Hematopoietic multipotent progenitor cell treated with erythropoietin and hydrocortisone succinate and interleukin-3 and kit ligand, for 4 days (in vitro differentiated cells): ENCODE results near the gene LMAN1.

Experiments
- DNase-seq: peaks from one replicate; pipeline ENCODE4 v3.0.0-alpha.2; 2015

Gene LMAN1

DNA sequence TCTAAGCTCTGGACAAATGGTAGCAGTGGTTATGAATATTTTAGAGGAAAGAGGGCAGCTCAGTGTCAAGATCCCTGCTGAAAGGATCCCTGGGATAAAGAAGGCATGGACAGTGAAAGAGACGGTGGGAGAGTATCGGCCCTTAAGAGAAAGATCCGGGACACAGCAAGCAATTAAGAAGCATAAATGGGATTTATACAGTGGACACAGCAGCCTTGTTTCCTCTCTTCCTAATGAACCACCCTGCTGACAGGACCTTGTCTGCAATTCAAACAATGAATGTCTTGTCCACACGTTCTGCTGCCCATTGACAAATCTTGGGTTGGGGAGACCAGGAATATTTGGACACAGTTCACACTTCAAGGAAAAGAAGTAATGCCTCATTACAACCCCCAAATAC lies 57.1 kb downstream of the LMAN1 start:
- DNase-seq: no peak

DNA sequence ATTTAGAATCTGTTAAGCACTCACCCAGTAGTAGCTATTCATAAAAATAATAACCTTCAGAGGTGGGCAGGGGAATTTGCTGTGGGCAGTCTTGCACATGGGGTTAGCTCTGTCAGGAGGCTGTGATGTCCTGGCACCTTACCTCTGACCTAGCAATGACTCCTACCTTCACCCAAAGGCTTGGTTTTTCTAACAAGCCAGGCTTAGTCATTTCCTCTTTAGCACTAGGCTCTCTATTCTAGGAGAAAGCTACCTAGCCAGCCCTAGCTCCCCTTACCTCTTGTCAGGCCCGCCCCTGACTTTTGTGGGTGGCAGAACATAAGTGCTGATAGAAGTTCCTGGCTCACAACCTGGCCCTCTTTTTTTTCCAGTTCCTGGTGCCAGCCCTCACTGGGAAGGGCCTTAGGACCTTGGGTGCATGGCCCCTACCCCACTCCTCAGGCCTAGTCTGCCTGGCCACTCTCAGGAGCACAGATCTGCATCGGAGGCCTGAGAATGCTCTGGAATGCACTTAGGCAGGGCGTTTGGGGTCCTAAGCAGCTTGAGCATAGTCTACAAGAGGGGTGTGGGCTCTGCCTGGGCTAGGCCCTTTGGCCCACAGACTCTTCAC lies 58.3 kb downstream of the LMAN1 start:
- DNase-seq: no peak

DNA sequence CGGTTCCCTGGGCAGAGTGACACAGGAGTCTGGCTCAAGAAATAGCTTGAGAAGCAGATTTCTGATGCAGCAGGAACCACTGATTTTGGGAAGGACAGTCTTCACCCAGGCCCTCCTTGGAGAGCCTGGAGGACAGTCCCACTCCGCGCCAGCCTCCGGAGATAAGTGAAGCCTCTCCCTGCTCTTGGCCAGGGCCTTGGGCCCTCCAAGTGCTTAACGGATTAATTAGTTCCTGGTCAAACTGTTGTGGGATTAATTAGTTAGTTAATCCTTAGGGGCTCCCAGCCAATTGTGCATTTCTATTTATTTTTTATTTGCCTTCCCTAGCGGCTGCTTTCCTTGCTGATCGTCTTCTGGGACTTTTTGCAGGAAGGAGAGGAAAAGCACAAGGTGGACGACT lies 60.2 kb downstream of the LMAN1 start:
- DNase-seq: no peak

DNA sequence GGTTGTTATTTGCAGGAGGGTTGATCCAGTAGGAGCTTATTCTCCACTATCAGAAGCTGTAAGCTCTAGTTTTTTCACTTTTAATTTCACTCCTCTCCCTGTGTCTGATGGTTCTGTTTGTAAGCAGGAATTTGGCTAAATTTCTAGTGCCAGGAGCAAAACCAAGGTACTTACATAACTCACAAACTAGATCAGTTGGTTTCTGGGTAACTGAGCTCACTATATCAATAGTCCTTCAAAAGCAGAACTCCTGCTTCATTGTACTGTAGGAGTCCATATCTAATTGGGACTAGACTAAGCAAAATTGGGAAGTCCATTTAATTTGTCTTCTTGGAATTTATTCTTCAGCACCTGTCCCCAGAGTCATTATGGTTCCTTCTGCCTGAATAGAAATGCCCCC lies 65.7 kb downstream of the LMAN1 start:
- DNase-seq: no peak

DNA sequence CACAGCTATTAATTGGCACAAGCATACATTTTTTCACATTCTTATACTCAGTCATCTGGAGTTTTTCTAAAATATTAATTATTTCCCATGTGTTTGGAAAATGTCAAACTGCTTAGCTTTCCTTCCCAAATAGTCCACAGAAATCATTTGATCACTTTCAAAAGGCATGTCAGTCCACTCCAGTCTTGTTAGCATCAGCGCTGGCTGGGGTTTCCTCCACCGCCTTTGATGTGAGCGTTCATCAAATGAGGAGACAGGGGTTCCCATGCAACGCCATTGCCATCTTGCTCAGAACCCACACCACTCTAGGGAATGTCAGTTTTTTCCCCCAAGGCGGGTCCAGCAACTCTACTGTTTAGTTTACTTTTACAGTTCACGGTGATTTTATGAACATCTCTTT lies 72.7 kb downstream of the LMAN1 start:
- no peak for DNase-seq

DNA sequence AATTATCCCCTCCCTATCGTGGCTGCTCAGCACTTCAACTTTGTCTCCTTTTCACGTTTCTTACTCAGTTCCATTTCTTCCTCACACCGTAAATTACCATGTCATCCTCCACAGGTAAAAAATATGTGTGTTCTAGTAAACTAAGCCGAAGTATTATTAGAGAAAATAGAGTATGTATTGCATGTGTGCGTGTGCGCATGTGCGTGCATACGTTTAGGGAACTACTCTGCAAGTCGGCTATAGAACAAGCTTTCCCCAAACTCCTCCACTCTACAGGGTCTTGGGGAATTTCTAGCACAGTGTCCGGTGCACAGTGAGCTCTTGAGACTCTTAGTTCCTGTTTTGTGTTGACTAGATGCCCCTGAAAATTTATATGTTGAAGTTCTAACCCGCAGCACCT lies 76.7 kb downstream of the LMAN1 start:
- DNase-seq: no peak

DNA sequence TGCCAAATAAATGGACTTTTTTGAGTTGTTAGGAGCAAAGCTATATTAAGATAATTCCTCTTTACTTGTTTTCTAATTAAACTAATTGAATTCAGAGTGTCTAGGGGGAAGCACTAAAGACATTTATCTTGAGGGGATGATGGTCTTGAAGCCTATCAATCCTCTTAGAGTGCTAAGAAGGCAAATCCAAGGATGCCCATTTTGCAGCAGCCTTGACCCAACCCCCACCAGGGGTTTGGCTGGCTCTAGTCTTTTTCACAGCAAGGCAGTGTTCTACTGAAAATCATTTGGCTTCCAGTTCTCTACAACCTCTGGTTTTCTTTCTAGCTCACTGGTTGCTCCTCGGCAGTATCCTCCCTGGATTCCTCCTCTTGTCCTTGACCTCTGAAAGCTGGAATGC lies 79.3 kb downstream of the LMAN1 start:
- no peak for DNase-seq

DNA sequence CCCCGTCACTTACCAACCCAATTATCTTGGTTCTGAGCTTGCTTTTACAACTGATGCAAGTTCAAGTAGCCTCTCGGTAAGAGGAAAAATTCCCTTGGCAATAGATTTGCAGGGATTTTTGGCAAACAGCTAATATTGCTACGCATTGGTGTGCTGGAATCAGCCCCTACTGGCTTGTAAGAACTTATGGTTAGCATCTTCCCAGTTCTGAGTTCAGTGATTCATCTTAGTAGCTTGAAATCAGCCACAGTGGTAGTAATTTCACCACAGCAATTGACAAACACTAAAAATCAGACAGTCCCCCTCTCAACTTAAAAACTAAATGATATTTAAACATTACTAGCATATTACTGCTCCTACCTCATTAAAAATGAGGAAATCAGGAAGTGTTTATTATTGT lies 79.9 kb downstream of the LMAN1 start:
- DNase-seq: no peak

DNA sequence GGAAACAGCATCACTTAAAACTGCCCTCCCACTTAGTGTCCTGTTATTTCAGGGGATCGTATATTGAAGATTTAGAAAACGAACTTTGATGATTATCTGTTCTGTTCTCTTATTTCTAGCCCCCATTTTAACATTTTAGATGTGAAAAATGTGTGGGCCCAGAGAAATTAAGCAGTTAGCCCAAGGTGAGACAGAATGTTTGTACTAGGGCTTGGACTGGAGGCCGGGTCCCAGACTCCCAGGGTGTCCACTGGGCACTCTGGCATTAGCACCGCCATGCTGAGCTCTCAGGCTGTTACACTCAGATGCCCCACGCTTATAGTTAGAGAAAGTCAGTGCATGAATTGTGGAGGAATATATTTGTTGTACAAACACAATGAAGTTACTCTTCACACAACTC lies 80.3 kb downstream of the LMAN1 start:
- DNase-seq: no peak
